Stromal cell of bone marrow (primary cell): Measurements from ENCODE around the gene GGTLC2.

Experiments
- DNase-seq: peaks from one replicate; pipeline ENCODE4 v3.0.0-alpha.2; 2012; ENCODE audit warnings: low read depth

GGTLC2 gene

DNA sequence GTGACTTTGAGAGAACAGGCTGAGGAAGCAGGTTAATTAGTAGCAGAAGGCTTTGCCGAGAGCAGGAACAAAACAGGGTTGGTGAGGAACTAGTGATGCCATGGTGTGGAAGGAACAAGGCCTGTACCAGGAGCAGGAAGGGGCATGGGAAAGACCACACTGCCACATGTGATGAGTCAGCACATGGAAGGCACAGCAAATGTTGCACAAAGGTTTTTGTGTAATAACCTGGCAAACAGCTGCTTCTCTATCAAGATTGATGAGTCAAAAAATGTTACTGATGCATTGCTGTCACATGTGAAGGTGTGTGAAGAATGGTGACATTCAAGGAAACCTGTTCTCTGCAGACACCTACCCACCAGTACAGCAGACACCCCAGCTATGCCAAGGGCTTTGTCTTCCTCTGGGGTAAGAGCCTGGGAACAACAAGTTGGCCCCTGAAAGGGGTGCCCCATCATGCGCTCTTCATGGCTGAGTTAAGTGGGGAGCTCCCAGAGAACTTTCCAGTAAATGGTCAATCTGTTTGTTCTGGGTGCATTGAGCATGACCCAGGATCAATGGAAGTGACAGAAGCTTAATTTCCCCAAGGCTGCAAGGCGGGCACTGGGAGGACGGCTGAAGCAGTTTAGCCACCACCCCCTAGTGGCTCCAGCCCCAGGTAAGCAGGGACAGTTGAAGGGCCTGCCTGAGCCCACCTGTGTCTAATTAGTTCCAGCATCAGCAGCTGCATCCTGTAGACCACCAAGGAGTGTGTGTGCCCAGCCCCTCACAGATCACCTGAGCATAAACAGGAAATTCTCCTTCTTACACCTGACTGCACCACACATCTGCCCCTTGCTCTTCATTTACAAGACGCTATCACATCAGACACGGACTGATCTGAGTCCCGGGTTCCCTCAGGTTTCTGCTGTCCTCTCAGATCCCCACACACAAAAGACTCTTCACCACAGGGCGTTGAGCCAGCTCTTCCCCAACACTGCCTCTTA lies 47.6 kb downstream of the GGTLC2 start:
- no peak for DNase-seq

GRCh38 chr22:22692707-22693530 lies 48.5 kb downstream of the GGTLC2 start:
- no peak for DNase-seq

DNA sequence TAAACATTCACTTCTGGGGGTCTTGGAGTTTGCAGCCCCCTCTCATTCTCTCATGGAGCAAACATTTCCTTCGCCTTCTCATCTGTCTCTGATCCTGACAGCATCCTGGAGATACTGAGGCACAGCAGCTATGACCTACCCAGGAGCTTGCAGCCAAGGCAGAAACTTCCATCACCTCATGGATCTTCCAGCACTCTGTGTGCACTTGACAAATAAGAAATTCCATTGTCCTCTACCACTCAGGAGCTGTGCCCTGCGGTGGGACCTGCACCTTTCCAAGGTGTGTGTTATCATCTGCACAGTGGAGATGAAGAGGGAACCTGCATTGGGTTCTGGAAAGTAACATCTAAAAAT lies 49.1 kb downstream of the GGTLC2 start:
- DNase-seq: no peak

DNA sequence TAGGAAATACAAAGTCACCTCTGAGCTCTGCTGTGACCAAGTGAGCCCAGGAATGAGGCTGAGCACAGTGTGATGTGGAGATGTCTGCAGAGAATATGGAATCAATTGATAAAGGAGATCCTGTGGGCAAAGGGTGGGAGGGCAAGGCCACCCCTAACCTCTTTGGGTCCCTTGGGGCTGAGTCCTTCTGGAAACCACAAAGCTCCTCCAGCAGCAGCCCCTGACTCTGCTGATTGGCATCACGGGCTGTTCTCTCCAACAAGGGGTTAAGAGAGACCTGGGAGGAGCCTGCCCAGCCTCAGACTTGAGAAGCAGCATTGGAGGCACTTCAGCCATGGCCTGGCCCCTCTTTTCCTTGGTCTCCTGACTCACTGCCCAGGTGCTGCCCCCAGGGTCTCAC lies 49.7 kb downstream of the GGTLC2 start:
- no peak for DNase-seq

- no peak for DNase-seq
These were observed 51.7 kb downstream of the GGTLC2 start for GRCh38 chr22:22696104-22696503.
